H1 (cell line): ENCODE data around the gene TEX22. TPM values are rescaled to one million over a fixed set of nuclear protein-coding genes. Genes with fewer than 3 reads are reported as not detected.
A peak's percentile ranks its signal among the peaks of the same experiment; 100 is the strongest.

ENCODE experiments used
- CTCF ChIA-PET: fragments of 300-600 bp; sonication (Branson Sonifier 250); formaldehyde crosslinking; loops from one replicate; lab custom pipeline; 2021; ENCODE audit not compliant: partially characterized antibody; lab: Charles Lee
- POLR2A ChIA-PET: fragments of 300-600 bp; sonication (Branson Sonifier 250); formaldehyde crosslinking; loops from one replicate; lab custom pipeline; 2021; ENCODE audit warnings: inconsistent platforms; ENCODE audit not compliant: partially characterized antibody; lab: Charles Lee
- DNase-seq, 2 experiments: peaks; one replicate each; pipeline versions ENCODE4 v3.0.0 to v3.0.0-alpha.2; 2010 to 2022; ENCODE audit warnings: low spot score in 2 of 2, low read depth in 1 of 2, mixed read lengths in 1 of 2
- FAIRE-seq: peaks from 2 replicates; lab custom pipeline; 2011; peaks lifted over from hg19 to GRCh38; lab: Jason Lieb, UNC
- H2AFZ ChIP-seq: 2 replicates; pipeline ENCODE4 v1.8.1; 2012; ENCODE audit warnings: low read length, inconsistent platforms
- H2AK5ac ChIP-seq: 2 replicates; pipeline ENCODE4 v1.6.1; 2013; ENCODE audit warnings: low read depth, low read length
- H2BK120ac ChIP-seq: replicated peaks from 2 replicates; pipeline ENCODE3; 2013; ENCODE audit warnings: low read depth, low read length, inconsistent platforms
- H2BK12ac ChIP-seq: 2 replicates; pipeline ENCODE4 v1.6.1; 2013; ENCODE audit warnings: low read depth, low read length
- H2BK15ac ChIP-seq: 2 replicates; pipeline ENCODE4 v1.6.1; 2013; ENCODE audit warnings: low read length
- H2BK20ac ChIP-seq: 2 replicates; pipeline ENCODE4 v1.6.1; 2013; ENCODE audit warnings: low read length
- H2BK5ac ChIP-seq: 2 replicates; pipeline ENCODE4 v1.6.1; 2013; ENCODE audit warnings: low read depth, low read length
- H3K14ac ChIP-seq: 2 replicates; pipeline ENCODE4 v1.6.1; 2013; ENCODE audit warnings: inconsistent platforms; ENCODE audit not compliant: insufficient read length
- H3K18ac ChIP-seq: 2 replicates; pipeline ENCODE4 v1.6.1; 2013; ENCODE audit warnings: low read length; ENCODE audit errors: extremely low read depth
- H3K23ac ChIP-seq: 2 replicates; pipeline ENCODE4 v1.6.1; 2013; ENCODE audit warnings: inconsistent platforms; ENCODE audit not compliant: insufficient read length
- H3K23me2 ChIP-seq: 2 replicates; pipeline ENCODE4 v1.6.1; 2013; ENCODE audit warnings: low read depth, low read length
- H3K27ac ChIP-seq: 2 replicates; pipeline ENCODE4 v1.6.1; 2011; ENCODE audit warnings: low read depth, low read length, inconsistent platforms
- H3K27me3 ChIP-seq, 4 experiments: replicated peaks in 1 of 4; 1 replicate in 1 of 4; 2 replicates in 3 of 4; pipeline versions ENCODE4 v1.6.1 to v1.8.1; 2011 to 2013; ENCODE audit warnings: low read length in 3 of 4, mild to moderate bottlenecking in 3 of 4, inconsistent platforms in 2 of 4, mixed read lengths in 2 of 4, moderate library complexity in 1 of 4; ENCODE audit not compliant: control insufficient read depth in 3 of 4, insufficient read depth in 3 of 4; ENCODE audit errors: extremely low read depth in 1 of 4
- H3K36me3 ChIP-seq, 4 experiments: 2 replicates each; pipeline versions ENCODE4 v1.6.1 to v1.8.1; 2011 to 2013; ENCODE audit warnings: mild to moderate bottlenecking in 4 of 4, low read length in 3 of 4, moderate library complexity in 2 of 4, control low read depth in 1 of 4, inconsistent platforms in 1 of 4; ENCODE audit not compliant: insufficient read depth in 4 of 4, control insufficient read depth in 2 of 4
- H3K4ac ChIP-seq: replicated peaks from 2 replicates; pipeline ENCODE3; 2013; ENCODE audit warnings: low read length, low read depth, mixed read lengths, inconsistent platforms; ENCODE audit not compliant: insufficient read length
- H3K4me1 ChIP-seq, 4 experiments: replicated peaks in 1 of 4; 1 replicate in 1 of 4; 2 replicates in 3 of 4; pipeline versions ENCODE4 v1.6.1 to v1.8.1; 2011 to 2013; ENCODE audit warnings: low read length in 3 of 4, inconsistent platforms in 2 of 4, mixed read lengths in 1 of 4; ENCODE audit not compliant: insufficient read depth in 4 of 4, control insufficient read depth in 3 of 4
- H3K4me2 ChIP-seq, 2 experiments: 2 replicates each; pipeline versions ENCODE4 v1.6.1 to v1.8.1; 2011 to 2013; ENCODE audit warnings: low read depth in 2 of 2, low read length in 2 of 2, control low read depth in 1 of 2, inconsistent platforms in 1 of 2, mild to moderate bottlenecking in 1 of 2; ENCODE audit not compliant: insufficient read depth in 1 of 2
- H3K4me3 ChIP-seq, 4 experiments: fragments of 200-600, 300-600 bp in 1 of 4; sonication (generic), shearing (Covaris generic), sonication (Bioruptor Twin) in 1 of 4; 2 replicates each; pipeline versions ENCODE4 v1.5.1 to v1.8.1; 2011 to 2016; ENCODE audit warnings: low read length in 4 of 4, low read depth in 3 of 4, control low read depth in 2 of 4, inconsistent platforms in 2 of 4, mild to moderate bottlenecking in 2 of 4, mixed read lengths in 1 of 4, moderate library complexity in 1 of 4; ENCODE audit not compliant: insufficient read depth in 2 of 4; ENCODE audit errors: extremely low read depth in 1 of 4
- H3K56ac ChIP-seq: replicated peaks from 2 replicates; pipeline ENCODE3; 2013; ENCODE audit warnings: low read depth, mild to moderate bottlenecking, mixed read lengths, low read length, inconsistent platforms; ENCODE audit not compliant: insufficient read length
- H3K79me1 ChIP-seq: 2 replicates; pipeline ENCODE4 v1.6.1; 2013; ENCODE audit warnings: low read depth, low read length, control low read depth
- H3K79me2 ChIP-seq, 2 experiments: 2 replicates each; pipeline versions ENCODE4 v1.6.1 to v1.8.1; 2012 to 2013; ENCODE audit warnings: low read length in 2 of 2, mild to moderate bottlenecking in 2 of 2, inconsistent platforms in 1 of 2; ENCODE audit not compliant: insufficient read depth in 2 of 2, control insufficient read depth in 1 of 2
- H3K9ac ChIP-seq, 4 experiments: replicated peaks in 1 of 4; 1 replicate in 1 of 4; 2 replicates in 3 of 4; pipeline versions ENCODE4 v1.6.1 to v1.8.1; 2011 to 2013; ENCODE audit warnings: low read depth in 3 of 4, low read length in 3 of 4, control low read depth in 2 of 4, mild to moderate bottlenecking in 2 of 4, moderate library complexity in 2 of 4, inconsistent platforms in 1 of 4; ENCODE audit errors: extremely low read depth in 1 of 4
- H3K9me3 ChIP-seq, 2 experiments: 2 replicates each; pipeline versions ENCODE4 v1.6.1 to v1.8.1; 2012 to 2013; ENCODE audit warnings: mild to moderate bottlenecking in 2 of 2, moderate library complexity in 2 of 2, control low read depth in 1 of 2, inconsistent platforms in 1 of 2, low read depth in 1 of 2, low read length in 1 of 2, mixed read lengths in 1 of 2; ENCODE audit not compliant: insufficient read depth in 2 of 2
- H4K20me1 ChIP-seq, 2 experiments: replicated peaks in 1 of 2; 2 replicates each; pipeline versions ENCODE3 to v1.8.1; 2011 to 2013; ENCODE audit warnings: inconsistent platforms in 2 of 2, low read length in 2 of 2, mild to moderate bottlenecking in 1 of 2; ENCODE audit not compliant: insufficient read depth in 2 of 2, control insufficient read depth in 1 of 2
- H4K5ac ChIP-seq: 2 replicates; pipeline ENCODE4 v1.6.1; 2013; ENCODE audit warnings: low read length, low read depth, mixed read lengths, inconsistent platforms; ENCODE audit not compliant: insufficient read length
- H4K8ac ChIP-seq: 2 replicates; pipeline ENCODE4 v1.8.0; 2013; ENCODE audit warnings: mild to moderate bottlenecking, moderate library complexity, low read length, inconsistent platforms; ENCODE audit not compliant: insufficient read depth; ENCODE audit errors: extremely low read depth
- H4K91ac ChIP-seq: replicated peaks from 2 replicates; pipeline ENCODE3; 2013; ENCODE audit warnings: low read length, mixed read lengths, inconsistent platforms; ENCODE audit not compliant: insufficient read length
- CBX5 ChIP-seq: fragments of 300-800, 300-1000 bp; sonication (generic); IDR thresholded peaks from 2 replicates; pipeline ENCODE4 v1.7.1; 2016; ENCODE audit warnings: antibody characterized with exemption, low read length, low read depth
- MAFK ChIP-seq: IDR thresholded peaks from 2 replicates; pipeline ENCODE4 v1.6.1; 2012; ENCODE audit warnings: low read depth, mild to moderate bottlenecking, improper control_type of control experiment, low read length
- SAP30 ChIP-seq: fragments of 300-600 bp; sonication (generic); IDR thresholded peaks from 2 replicates; pipeline ENCODE4 v1.7.1; 2012; ENCODE audit warnings: low read length, moderate library complexity, mild to moderate bottlenecking, inconsistent platforms; ENCODE audit not compliant: insufficient read depth, insufficient replicate concordance
- SIN3A ChIP-seq, 2 experiments: IDR thresholded peaks in 1 of 2; conservative IDR thresholded peaks in 1 of 2; 2 replicates each; pipeline ENCODE4 v1.6.1; 2011 to 2012; ENCODE audit warnings: low read length in 2 of 2, improper control_type of control experiment in 1 of 2, low read depth in 1 of 2, mild to moderate bottlenecking in 1 of 2
- SP4 ChIP-seq: IDR thresholded peaks from 2 replicates; pipeline ENCODE4 v1.6.1; 2012; ENCODE audit warnings: low read length, inconsistent platforms
- SRF ChIP-seq: IDR thresholded peaks from 2 replicates; pipeline ENCODE4 v1.6.1; 2011; ENCODE audit warnings: mild to moderate bottlenecking, low read depth, low read length, moderate library complexity
- SUZ12 ChIP-seq: fragments of 200-600 bp; sonication (generic); IDR thresholded peaks from 2 replicates; pipeline ENCODE4 v1.6.1; 2012; ENCODE audit warnings: mild to moderate bottlenecking, inconsistent platforms, low read length, moderate library complexity, mixed read lengths
- WGBS, 2 experiments: shearing (Covaris generic) in 1 of 2; methylation state at CpG; one replicate each; pipeline versions ENCODE4 v1.1.6 to v1.1.7; 2013 to 2015; ENCODE audit warnings: low lambda C conversion rate in 2 of 2, mixed read lengths in 2 of 2, inconsistent platforms in 1 of 2, low coverage in 1 of 2, missing lambda C conversion rate in 1 of 2; ENCODE audit not compliant: insufficient replicate concordance in 2 of 2, insufficient coverage in 1 of 2, insufficient read length in 1 of 2; ENCODE audit errors: extremely low coverage in 1 of 2, missing lambda C conversion rate in 1 of 2; 5-methylcytosine and 5-hydroxymethylcytosine counted together
- polyA plus RNA-seq, 7 experiments: library from polyadenylated mRNA; depleted of rRNA in 3 of 7; stranded (reverse) in 5 of 7; unstranded in 2 of 7; fragments of >200 nt in 5 of 7; fragments of 200-250 nt in 2 of 7; gene quantifications; 1 replicate in 5 of 7; 2 replicates in 1 of 7; 4 replicates in 1 of 7; pipeline versions ENCODE4 v1.2.1 to v1.2.3, GENCODE V29; 2011 to 2013; ENCODE audit warnings: missing spikeins in 2 of 7, mixed read lengths in 2 of 7
- total RNA-seq: library from RNA; stranded (reverse); fragmentation: NEBNext Ultra II Directional; extraction: Animal tissue kit (Norgen Biotek cat#: 25700); gene quantifications from 2 replicates; pipeline ENCODE4 v1.2.1, GENCODE V29; 2021
- TF ChIP-seq, protein P1 (sequence below): IDR thresholded peaks from 2 replicates; pipeline ENCODE4 v1.6.1; 2012; ENCODE audit warnings: inconsistent platforms

Gene TEX22
- total and polyA plus RNA-seq, 2 of the 8 experiments (the other 6 are each of a cell fraction or from before 2014, with no cell fraction given), result 0.24 to 0.39 TPM

GRCh38 chr14:105440992-105441391 lies 42.7 kb downstream of the TEX22 start:
- DNase-seq, result no peak
- TF ChIP-seq MAFK, result no peak
- no peak for TF ChIP-seq CBX5
- TF ChIP-seq SUZ12, result no peak
- no peak for TF ChIP-seq SP4
- no peak for TF ChIP-seq SIN3A (conservative IDR thresholded peaks at IDR 0.05 in 1 of 2, IDR thresholded peaks at IDR 0.05 in 1 of 2; ENCODE audit: low read depth in 1 of 2, low read length in 2 of 2)
- TF ChIP-seq SRF, result no peak
- TF ChIP-seq, protein P1, sequence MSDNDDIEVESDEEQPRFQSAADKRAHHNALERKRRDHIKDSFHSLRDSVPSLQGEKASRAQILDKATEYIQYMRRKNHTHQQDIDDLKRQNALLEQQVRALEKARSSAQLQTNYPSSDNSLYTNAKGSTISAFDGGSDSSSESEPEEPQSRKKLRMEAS, result no peak
- TF ChIP-seq SAP30, result no peak
- TF ChIP-seq, all 59 proteins: peak for 0
- no peaks in the 10 kb centered on the region for H3K9me3 ChIP-seq
- no peak overlapping the region for H2BK20ac ChIP-seq
- peaks cover 33% of the 10 kb centered on the region for H3K79me1 ChIP-seq
- no peak overlapping the region for H3K27ac ChIP-seq
- no peak overlapping the region for H2BK120ac ChIP-seq
- FAIRE-seq, result no peak
- peaks cover 0 to 12% (median 2%) of the 10 kb centered on the region in 4 experiments; a peak in 4 of 8 replicates for H3K36me3 ChIP-seq
- H4K91ac ChIP-seq, result no peak overlapping the region
- H2BK15ac ChIP-seq, result no peak overlapping the region
- H3K18ac ChIP-seq, result no peak overlapping the region
- no peaks in the 10 kb centered on the region for H3K27me3 ChIP-seq
- CTCF ChIA-PET, result interaction anchor here (0.8 to 1.1 kb wide), 3 partner anchors 31 to 67 kb away, joined by 3 to 6 read pairs (median 4); no protein-coding TSS in a partner anchor
- no peak overlapping the region for H3K4me3 ChIP-seq
- H3K9ac ChIP-seq, result no peak overlapping the region
- H4K20me1 ChIP-seq, result peaks cover 37 to 47% of the 10 kb centered on the region in 2 experiments
- POLR2A ChIA-PET, result interaction anchor here (1.2 to 2.6 kb wide), 3 partner anchors 10 to 30 kb away, joined by 3 to 10 read pairs (median 3); no protein-coding TSS in a partner anchor
- no peak overlapping the region for H3K4me2 ChIP-seq
- H2AFZ ChIP-seq, result no peak overlapping the region
- peaks cover 5 to 33% of the 10 kb centered on the region in 2 experiments; a peak in 3 of 4 replicates for H3K79me2 ChIP-seq
- H3K4ac ChIP-seq, result no peak overlapping the region
- H3K23ac ChIP-seq, result no peak overlapping the region
- H3K56ac ChIP-seq, result no peak overlapping the region
- H3K23me2 ChIP-seq, result no peaks in the 10 kb centered on the region
- no peak overlapping the region for H2BK5ac ChIP-seq
- peaks cover 0 to 3% (median 0%) of the 10 kb centered on the region in 4 experiments; a peak in 2 of 7 replicates for H3K4me1 ChIP-seq
- WGBS, 2 experiments, result 94% methylated on average over 7 of the region's 9 CpGs; no CpG with 5 or more reads in 1 of the 2 experiments
- H2AK5ac ChIP-seq, result no peak overlapping the region
- H3K14ac ChIP-seq, result no peak overlapping the region
- no peak overlapping the region for H2BK12ac ChIP-seq
- no peak overlapping the region for H4K5ac ChIP-seq
- peak overlapping the region; percentile 51; the same call in 1 of the 2 replicates for H4K8ac ChIP-seq
